Central memory CD8-positive, alpha-beta T cell (primary cell): ENCODE results near the gene EVI5L.

ENCODE experiments used
- ATAC-seq: fragments of 150-1000 bp; cut with Tn5 transposase; replicated peaks from 2 replicates; pipeline ENCODE4 v1.10.0; 2022; ENCODE audit warnings: mild to moderate bottlenecking, moderate FRiP score, moderate number of reproducible peaks; ENCODE audit not compliant: poor library complexity, severe bottlenecking; ENCODE audit errors: extremely low read depth
- DNase-seq, 2 donors: peaks; one replicate each; pipeline ENCODE4 v3.0.0; 2021; ENCODE audit warnings: low spot score in 2 of 2
- H3K27ac Mint-ChIP-seq: one replicate; pipeline ENCODE4 v1.8.0; 2022; ENCODE audit warnings: low read depth, mild to moderate bottlenecking, moderate library complexity, mixed read lengths
- H3K27me3 Mint-ChIP-seq: one replicate; pipeline ENCODE4 v1.8.0; 2022; ENCODE audit warnings: mixed read lengths
- H3K36me3 Mint-ChIP-seq: one replicate; pipeline ENCODE4 v1.8.0; 2022; ENCODE audit warnings: mild to moderate bottlenecking, moderate library complexity, mixed read lengths; ENCODE audit not compliant: insufficient read depth
- H3K4me1 Mint-ChIP-seq: one replicate; pipeline ENCODE4 v1.8.0; 2022; ENCODE audit warnings: mixed read lengths
- H3K4me3 Mint-ChIP-seq: one replicate; pipeline ENCODE4 v1.8.0; 2022; ENCODE audit warnings: mild to moderate bottlenecking, moderate library complexity, mixed read lengths
- H3K9me3 Mint-ChIP-seq: one replicate; pipeline ENCODE4 v1.8.0; 2022; ENCODE audit warnings: mixed read lengths

Gene EVI5L

DNA sequence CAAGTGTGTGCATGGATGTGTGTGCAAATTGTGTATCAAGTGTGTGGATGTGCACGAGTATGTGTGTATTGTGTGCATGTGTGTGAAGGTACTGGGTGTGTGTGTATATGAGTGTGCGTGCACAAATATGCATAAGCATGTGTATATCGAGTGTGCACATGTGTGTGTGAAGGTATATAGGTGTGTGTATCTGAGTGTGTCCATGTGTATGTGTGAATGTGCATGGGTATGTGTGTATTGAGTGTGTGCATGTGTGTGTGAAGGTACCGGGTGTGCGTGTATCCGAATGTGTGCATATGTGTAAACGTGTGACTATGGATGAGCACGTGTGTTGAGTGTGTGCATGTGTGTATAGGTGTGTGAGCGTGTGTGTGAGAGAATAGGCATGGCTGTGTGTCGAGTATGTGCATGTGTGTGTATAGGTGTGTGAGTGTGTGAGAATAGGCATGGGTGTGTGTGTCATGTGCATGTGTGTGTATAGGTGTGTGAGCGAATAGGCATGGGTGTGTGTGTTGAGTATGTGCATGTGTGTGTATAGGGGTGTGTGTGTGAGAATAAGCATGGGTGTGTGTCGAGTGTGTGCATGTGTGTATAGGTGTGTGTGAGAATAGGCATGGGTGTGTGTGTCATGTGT lies 12.8 kb downstream of the EVI5L start:
- H3K36me3 Mint-ChIP-seq: no peaks in the 10 kb centered on the region
- no peaks in the 10 kb centered on the region for H3K27me3 Mint-ChIP-seq
- H3K4me3 Mint-ChIP-seq: no peak overlapping the region
- no peak overlapping the region for H3K27ac Mint-ChIP-seq
- no peaks in the 10 kb centered on the region for H3K4me1 Mint-ChIP-seq
- no peaks in the 10 kb centered on the region for H3K9me3 Mint-ChIP-seq
- no peak for ATAC-seq
- DNase-seq: no peak

DNA sequence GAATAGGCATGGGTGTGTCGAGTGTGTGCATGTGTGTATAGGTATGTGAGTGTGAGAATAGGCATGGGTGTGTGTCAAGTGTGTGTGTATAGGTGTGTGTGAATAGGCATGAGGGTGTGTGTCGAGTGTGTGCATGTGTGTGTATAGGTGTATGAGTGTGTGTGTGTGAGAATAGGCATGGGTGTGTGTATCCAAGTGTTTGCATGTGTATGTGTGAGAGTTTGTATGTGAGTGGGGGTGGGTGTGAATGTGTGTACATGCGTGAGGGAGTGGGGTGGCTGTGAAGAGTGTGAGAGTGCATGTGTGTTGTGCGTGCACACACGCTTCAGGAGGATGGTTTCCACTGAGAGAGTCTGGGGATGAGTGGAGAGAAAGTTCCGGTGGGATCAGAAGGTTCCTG lies 13.5 kb downstream of the EVI5L start:
- Mint-ChIP-seq H3K9me3 (no peaks in the 10 kb centered on the region), H3K27ac (no peak overlapping the region), H3K4me1 (no peaks in the 10 kb centered on the region)

DNA sequence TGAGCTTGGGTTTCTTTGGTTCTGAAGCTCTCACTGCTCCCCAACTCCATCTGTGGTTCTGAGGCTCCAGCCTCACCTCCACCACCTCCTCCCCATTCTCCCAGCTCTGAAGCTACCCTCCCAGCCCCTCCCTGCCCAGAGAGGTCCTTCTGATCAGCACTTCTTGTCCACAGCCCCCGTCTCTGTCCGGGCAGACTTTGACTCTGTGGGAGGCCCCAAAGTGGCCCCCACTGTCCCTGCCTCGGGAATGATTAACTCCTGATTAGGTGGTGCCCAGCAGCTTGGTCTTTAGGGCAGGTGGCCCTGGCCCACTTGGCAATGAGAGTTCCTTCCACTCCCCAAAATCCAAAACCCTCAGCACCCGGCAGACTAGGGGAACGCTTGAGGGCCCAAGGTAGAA lies 14.4 kb downstream of the EVI5L start:
- DNase-seq (no peak), ATAC-seq (no peak)
- Mint-ChIP-seq H3K27ac (no peak overlapping the region), H3K4me3 (no peak overlapping the region), H3K9me3 (no peaks in the 10 kb centered on the region), H3K4me1 (no peaks in the 10 kb centered on the region), H3K27me3 (no peaks in the 10 kb centered on the region), H3K36me3 (no peaks in the 10 kb centered on the region)

More for the DNA sequence above, 13.5 kb downstream of the EVI5L start:
- no peak for ATAC-seq
- Mint-ChIP-seq H3K36me3 (no peaks in the 10 kb centered on the region), H3K4me3 (no peak overlapping the region), H3K27me3 (no peaks in the 10 kb centered on the region)
- DNase-seq: no peak

DNA sequence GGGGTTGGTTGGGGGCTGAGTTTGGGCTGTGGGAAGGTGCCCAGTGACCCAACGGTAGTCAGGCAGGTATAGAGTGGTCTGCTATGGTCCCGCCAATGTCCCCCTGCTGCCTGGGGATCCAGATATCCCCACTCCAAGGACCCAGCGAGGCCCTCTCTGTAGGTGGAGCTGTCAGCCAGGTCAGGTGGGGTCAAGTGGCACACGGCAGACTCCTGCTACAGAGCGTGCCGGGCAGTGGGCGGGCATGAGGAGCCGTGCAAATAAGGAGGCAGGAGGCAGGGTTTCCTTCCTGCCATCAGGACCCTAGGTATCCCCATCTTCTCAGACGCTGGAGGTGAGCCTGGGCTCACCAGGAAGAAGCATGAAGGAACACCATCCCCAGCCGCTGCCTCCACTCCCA lies 14.9 kb downstream of the EVI5L start:
- ATAC-seq: no peak
- Mint-ChIP-seq H3K4me1 (no peaks in the 10 kb centered on the region), H3K36me3 (no peaks in the 10 kb centered on the region), H3K9me3 (no peaks in the 10 kb centered on the region), H3K27ac (no peak overlapping the region), H3K4me3 (no peak overlapping the region), H3K27me3 (no peaks in the 10 kb centered on the region)
- no peak for DNase-seq

DNA sequence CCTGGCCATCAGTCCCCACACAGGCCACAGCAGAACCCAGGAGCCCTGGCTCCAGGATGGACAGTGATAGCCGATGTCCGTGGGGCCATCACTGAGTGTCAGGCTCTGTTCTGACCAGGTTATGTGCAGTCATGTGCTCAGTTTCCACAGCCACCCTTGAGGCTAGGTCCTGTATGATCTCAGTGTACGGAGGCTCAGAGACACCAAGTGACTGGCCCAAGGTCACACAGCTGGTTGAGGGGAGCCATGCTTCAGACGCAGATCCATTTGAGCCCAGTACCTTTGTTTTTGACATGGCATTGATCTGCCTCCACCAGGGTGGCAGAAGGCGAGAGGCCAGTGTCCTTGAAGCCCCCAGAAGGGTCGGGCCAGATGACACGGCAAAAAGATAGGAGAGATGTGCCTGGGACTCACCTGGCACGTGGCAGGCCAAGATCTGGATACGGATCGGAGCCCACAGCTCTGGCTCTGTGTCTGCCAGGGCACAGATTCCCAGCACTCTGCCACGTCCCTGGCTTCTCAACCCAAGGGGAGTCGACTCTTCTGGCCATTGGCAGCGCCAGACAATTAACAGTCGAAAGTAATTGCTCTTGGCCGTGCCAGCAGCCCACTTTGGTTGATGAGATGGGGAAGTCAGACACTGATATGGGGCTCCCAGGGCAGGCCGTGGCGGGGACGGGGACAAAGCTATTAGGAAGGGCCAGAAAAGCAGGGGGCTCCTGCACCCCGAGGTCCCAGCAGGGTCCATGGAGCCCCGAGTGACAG lies 15.6 kb downstream of the EVI5L start:
- no peaks in the 10 kb centered on the region for H3K4me1 Mint-ChIP-seq

DNA sequence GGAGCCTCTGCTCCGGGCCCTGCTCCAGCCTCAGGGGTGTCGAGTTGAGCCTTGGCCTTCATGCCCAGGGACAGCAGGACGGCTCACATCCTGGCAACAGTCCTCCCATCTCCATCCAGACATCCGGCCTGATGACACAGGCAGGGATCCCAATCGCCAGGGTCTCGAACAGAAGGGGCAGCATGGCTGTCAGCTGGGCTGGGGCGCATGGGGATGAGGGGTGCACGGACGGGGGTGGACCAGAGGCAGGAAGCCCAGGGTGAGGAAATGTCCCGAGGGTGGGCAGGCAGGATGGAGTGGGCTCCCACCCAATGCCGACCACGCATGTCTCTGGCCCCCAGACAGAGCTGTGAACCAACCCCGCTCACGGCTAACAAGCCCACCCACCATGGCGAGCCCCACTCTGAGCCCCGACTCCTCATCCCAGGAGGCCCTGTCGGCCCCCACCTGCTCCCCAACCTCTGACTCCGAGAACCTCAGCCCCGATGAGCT lies 16.2 kb downstream of the EVI5L start:
- Mint-ChIP-seq H3K27me3 (no peaks in the 10 kb centered on the region), H3K27ac (no peak overlapping the region), H3K4me1 (no peaks in the 10 kb centered on the region), H3K4me3 (no peak overlapping the region), H3K9me3 (no peaks in the 10 kb centered on the region), H3K36me3 (no peaks in the 10 kb centered on the region)
- no peak for ATAC-seq
- DNase-seq: no peak

More for the DNA sequence above, 15.6 kb downstream of the EVI5L start:
- H3K36me3 Mint-ChIP-seq: no peaks in the 10 kb centered on the region
- no peak overlapping the region for H3K4me3 Mint-ChIP-seq
- ATAC-seq (no peak), DNase-seq (no peak)
- no peaks in the 10 kb centered on the region for H3K27me3 Mint-ChIP-seq
- H3K9me3 Mint-ChIP-seq: no peaks in the 10 kb centered on the region
- no peak overlapping the region for H3K27ac Mint-ChIP-seq

DNA sequence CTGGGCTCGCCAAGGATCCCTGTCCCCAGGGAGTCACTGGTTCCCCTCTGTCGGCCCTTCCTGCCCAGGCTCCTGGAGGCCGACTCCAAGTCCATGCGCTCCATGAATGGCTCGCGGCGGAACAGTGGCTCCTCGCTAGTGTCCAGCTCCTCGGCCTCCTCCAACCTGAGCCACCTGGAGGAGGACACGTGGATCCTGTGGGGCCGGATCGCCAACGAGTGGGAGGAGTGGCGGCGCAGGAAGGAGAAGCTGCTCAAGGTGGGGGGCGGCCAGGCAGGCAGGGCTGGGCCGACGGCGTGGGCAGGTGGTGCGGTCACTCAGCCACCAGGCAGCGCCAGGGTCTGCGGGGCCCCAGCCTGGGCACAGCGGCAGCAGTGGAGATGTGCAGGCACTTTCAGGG lies 17.6 kb downstream of the EVI5L start:
- no peak for ATAC-seq
- no peak overlapping the region for H3K4me3 Mint-ChIP-seq
- H3K9me3 Mint-ChIP-seq: no peaks in the 10 kb centered on the region
- DNase-seq: no peak
- peaks cover under 1% of the 10 kb centered on the region for H3K27me3 Mint-ChIP-seq
- peaks cover under 1% of the 10 kb centered on the region for H3K4me1 Mint-ChIP-seq
- H3K36me3 Mint-ChIP-seq: no peaks in the 10 kb centered on the region
- H3K27ac Mint-ChIP-seq: no peak overlapping the region

DNA sequence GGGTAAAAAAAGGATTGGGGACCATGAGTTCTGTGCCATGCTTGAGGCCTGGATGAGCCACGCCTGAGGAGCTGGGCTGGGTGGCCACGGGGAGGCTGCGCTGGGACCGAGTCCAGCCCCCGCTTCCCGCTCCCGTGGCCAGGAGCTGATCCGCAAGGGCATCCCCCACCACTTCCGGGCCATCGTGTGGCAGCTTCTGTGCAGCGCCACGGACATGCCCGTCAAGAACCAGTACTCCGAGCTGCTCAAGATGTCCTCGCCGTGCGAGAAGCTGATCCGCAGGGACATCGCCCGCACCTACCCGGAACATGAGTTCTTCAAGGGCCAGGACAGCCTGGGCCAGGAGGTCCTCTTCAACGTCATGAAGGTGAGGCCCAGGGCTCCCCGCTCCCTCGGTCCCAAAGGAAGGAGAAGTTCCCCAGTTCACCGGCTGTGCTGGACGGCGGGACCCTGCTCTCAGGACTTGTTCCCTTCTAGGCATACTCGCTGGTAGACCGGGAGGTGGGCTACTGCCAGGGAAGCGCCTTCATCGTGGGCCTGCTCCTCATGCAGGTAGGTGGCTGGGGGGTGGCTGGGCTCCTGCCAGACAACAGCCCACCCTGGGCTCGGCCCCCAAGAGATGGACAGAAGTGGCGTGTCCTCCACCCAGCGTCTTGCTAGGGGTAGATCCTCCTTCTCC lies 18.9 kb downstream of the EVI5L start:
- ATAC-seq (no peak), DNase-seq (no peak)
- Mint-ChIP-seq H3K36me3 (no peaks in the 10 kb centered on the region), H3K4me3 (no peak overlapping the region), H3K27me3 (peaks cover 9% of the 10 kb centered on the region), H3K9me3 (no peaks in the 10 kb centered on the region), H3K27ac (no peak overlapping the region), H3K4me1 (peaks cover 10% of the 10 kb centered on the region)

DNA sequence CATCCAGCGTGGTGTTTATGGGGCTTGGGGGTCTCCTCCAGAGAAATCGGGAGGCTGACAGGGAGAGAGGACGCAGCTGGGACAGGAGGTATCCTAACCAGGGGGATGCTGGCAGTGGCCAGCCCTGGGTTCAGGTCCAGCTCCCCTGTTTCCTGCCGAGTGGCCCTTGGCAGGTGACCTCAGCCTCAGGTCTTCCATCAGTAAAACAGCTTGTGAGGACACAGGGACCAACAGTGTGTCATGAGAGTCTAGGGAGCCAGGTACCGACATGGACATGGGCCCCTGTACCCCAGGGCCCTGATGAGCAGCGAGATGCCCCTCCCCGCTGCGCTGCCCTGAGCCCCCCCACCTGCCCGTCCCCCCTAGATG lies 19.6 kb downstream of the EVI5L start:
- Mint-ChIP-seq H3K4me1 (peaks cover 10% of the 10 kb centered on the region), H3K4me3 (no peak overlapping the region), H3K27me3 (peaks cover 9% of the 10 kb centered on the region), H3K27ac (no peak overlapping the region), H3K9me3 (no peaks in the 10 kb centered on the region), H3K36me3 (no peaks in the 10 kb centered on the region)
- no peak for ATAC-seq
- no peak for DNase-seq

DNA sequence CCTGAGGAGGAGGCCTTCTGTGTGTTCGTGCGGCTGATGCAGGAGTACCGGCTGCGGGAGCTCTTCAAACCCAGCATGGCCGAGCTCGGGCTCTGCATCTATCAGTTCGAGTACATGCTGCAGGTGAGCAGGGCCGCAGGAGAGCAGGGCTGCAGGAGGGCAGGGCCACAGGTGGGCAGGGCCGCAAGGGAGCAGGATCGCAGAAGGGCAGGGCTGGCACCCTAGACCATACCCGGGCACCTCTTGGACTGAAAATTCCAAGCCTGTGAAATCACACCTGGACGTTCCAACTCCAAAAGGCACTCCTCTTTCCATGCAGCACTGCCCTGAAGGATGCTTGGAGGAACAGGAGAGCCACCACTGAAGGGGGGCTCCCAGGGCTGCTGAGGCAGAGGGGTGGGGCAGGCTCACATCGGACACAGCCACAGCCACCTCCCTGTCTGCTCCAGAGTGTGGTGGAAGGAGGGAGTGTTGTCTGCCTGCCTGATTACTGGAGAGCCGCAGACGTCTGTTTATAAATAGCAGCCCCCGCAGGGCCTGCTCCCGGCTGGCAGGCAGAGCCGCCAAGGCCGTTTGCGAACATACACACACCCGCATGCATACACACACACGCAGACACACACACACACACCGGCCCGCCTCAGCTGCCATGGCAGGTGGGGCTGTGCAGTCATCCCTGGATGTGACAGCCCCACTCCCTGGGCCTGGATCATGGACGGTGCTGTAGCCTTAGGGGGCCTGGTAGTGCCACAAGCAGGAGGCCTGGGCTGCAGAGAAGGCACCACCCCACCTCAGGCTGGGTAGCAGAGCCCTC lies 20.2 kb downstream of the EVI5L start:
- H3K4me1 Mint-ChIP-seq: peaks cover 10% of the 10 kb centered on the region
- no peak for ATAC-seq
- no peak overlapping the region for H3K4me3 Mint-ChIP-seq
- no peaks in the 10 kb centered on the region for H3K9me3 Mint-ChIP-seq
- H3K36me3 Mint-ChIP-seq: no peaks in the 10 kb centered on the region
- no peak for DNase-seq
- no peak overlapping the region for H3K27ac Mint-ChIP-seq
- H3K27me3 Mint-ChIP-seq: peaks cover 9% of the 10 kb centered on the region

DNA sequence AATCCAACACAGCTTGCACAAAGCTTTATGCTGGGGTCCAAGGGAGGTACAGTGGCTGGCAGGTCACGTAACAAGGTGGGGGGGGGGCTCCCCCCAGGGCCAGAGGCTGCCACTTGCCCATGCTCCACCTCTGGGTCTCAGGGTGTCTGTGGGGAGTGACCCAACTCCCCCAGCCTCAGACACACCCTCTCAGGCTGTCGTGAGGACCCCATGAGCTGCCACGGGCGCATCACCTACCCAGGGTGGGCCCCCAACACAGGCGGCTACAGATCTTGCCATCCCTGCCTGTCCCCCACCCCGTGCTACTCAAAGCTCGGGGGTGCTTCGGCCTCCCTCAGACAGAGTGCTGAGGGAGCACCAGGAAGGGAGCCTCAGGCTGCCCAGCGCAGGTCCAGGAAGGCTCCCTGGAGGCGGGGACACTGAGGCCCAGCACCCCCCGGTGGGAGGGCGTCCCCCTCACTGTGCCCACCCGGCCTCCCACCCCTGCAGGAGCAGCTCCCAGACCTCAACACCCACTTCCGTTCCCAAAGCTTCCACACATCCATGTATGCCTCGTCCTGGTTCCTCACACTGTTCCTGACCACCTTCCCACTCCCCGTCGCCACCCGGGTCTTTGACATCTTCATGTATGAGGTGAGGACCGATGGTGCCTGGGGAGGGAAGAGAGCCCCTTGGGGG lies 21.1 kb downstream of the EVI5L start:
- ATAC-seq: no peak

More for the DNA sequence above, 21.1 kb downstream of the EVI5L start:
- H3K27me3 Mint-ChIP-seq: peaks cover 9% of the 10 kb centered on the region
- H3K36me3 Mint-ChIP-seq: peaks cover 2% of the 10 kb centered on the region
- peaks cover 10% of the 10 kb centered on the region for H3K4me1 Mint-ChIP-seq
- no peak overlapping the region for H3K27ac Mint-ChIP-seq
- H3K4me3 Mint-ChIP-seq: no peak overlapping the region
- DNase-seq: no peak
- no peaks in the 10 kb centered on the region for H3K9me3 Mint-ChIP-seq
